Upper lobe of right lung (tissue), 1 donor: ENCODE measurements around the gene CTTN. TPM values are rescaled to one million over a fixed set of nuclear protein-coding genes. Genes with fewer than 3 reads are reported as not detected.

Source experiments
- ATAC-seq: fragments of 200-7000 bp; cut with Tn5 transposase; one replicate; pipeline ENCODE4 v1.9.1; 2020; ENCODE audit warnings: mild to moderate bottlenecking, moderate library complexity
- DNase-seq: peaks from one replicate; pipeline ENCODE4 v3.0.0-alpha.2; 2020
- H3K27ac ChIP-seq: fragments of 200-600 bp; one replicate; pipeline ENCODE4 v1.8.0; 2022
- H3K27me3 ChIP-seq: fragments of 200-600 bp; one replicate; pipeline ENCODE4 v1.8.0; 2022; ENCODE audit warnings: mild to moderate bottlenecking
- H3K36me3 ChIP-seq: fragments of 200-600 bp; one replicate; pipeline ENCODE4 v1.8.0; 2022
- H3K4me1 ChIP-seq: fragments of 200-600 bp; one replicate; pipeline ENCODE4 v1.8.0; 2022
- H3K4me3 ChIP-seq: fragments of 200-600 bp; one replicate; pipeline ENCODE4 v1.8.0; 2022; ENCODE audit warnings: mild to moderate bottlenecking
- H3K9me3 ChIP-seq: fragments of 200-600 bp; one replicate; pipeline ENCODE4 v1.8.0; 2022
- intact Hi-C: fragments of 100-400 bp; cut with DNase I; formaldehyde crosslinking; loops from one replicate; pipeline ENCODE4 v1.11.0; 2022
- total RNA-seq: library from RNA; stranded (reverse); fragmentation: NEBNext Ultra II Directional; extraction: Animal tissue kit (Norgen Biotek cat#: 25700); gene quantifications from one replicate; pipeline ENCODE4 v1.2.1, GENCODE V29; 2021
- TF ChIP-seq, protein P1 (sequence below): fragments of 200-600 bp; IDR thresholded peaks from one replicate; pipeline ENCODE4 v1.8.0; 2022; ENCODE audit warnings: antibody characterized with exemption
- donor health status: DM: no; HTN: yes; CAD: no; lungs with severe emphysema.

CTTN gene
- total RNA-seq, 1 donor from 2014 or later: 177 TPM

DNA sequence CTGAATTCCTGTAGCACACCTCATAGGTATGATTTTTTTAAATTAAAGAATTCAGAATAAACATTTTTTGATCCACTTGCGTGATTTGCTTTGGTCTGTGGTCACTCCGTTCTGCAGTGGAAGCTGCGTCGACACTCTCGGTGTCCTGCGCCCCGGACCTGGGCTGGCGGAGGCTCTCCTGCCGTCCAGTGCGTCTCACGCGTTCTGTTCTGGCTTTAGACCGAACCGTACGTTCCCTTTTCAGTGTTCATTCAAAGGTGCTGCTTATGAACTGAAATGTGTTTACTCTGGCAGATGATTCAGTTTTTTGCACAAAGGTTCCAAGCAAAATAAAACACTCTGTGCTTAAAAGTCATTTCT is 38.2 kb downstream of the CTTN start:
- Histone ChIP-seq H3K4me3 (no peak overlapping the region), H3K36me3 (peaks cover 44% of the 10 kb centered on the region), H3K4me1 (no peaks in the 10 kb centered on the region), H3K9me3 (no peaks in the 10 kb centered on the region), H3K27ac (no peak overlapping the region), H3K27me3 (no peaks in the 10 kb centered on the region)
- TF ChIP-seq, protein P1, sequence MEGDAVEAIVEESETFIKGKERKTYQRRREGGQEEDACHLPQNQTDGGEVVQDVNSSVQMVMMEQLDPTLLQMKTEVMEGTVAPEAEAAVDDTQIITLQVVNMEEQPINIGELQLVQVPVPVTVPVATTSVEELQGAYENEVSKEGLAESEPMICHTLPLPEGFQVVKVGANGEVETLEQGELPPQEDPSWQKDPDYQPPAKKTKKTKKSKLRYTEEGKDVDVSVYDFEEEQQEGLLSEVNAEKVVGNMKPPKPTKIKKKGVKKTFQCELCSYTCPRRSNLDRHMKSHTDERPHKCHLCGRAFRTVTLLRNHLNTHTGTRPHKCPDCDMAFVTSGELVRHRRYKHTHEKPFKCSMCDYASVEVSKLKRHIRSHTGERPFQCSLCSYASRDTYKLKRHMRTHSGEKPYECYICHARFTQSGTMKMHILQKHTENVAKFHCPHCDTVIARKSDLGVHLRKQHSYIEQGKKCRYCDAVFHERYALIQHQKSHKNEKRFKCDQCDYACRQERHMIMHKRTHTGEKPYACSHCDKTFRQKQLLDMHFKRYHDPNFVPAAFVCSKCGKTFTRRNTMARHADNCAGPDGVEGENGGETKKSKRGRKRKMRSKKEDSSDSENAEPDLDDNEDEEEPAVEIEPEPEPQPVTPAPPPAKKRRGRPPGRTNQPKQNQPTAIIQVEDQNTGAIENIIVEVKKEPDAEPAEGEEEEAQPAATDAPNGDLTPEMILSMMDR: no peak
- no peak for ATAC-seq
- intact Hi-C loops: no loop called here
- no peak for DNase-seq

DNA sequence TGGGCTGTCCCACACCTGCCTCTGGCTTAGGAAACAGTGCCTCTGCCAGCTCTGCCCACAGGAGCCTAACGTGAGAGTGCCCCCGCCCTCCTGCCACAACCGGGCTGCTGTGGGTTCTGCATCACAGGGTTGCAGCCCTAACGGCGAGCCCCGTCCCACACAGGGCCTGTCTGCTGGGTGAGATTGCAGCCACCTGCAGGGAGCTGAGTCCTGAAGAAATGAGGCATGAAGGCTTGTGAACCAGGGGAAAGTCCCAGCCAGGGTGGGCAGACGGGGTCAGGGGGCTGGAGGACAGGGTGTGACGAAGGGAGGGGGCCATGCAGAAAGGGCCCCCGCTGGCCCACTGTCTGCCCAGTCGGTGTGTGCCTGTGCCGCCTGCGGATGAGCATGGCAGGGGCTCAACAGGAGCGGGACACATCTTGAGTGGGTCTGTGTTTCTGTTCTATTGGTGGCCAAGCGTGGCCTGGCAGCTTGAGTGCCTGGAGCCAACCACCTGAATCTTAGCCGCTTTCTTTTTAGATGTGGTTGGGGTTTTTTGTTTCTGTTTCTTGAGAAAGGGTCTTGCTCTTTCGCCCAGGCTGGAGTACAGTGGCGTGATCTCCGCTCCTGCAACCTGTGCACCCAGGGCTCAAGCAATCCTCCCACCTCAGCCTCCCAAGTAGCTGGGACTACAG is 38.9 kb downstream of the CTTN start:
- TF ChIP-seq, protein P1: no peak
- H3K4me1 ChIP-seq: no peaks in the 10 kb centered on the region
- H3K9me3 ChIP-seq: no peaks in the 10 kb centered on the region
- no peak overlapping the region for H3K4me3 ChIP-seq
- ATAC-seq: no peak
- no peak for DNase-seq
- no peak overlapping the region for H3K27ac ChIP-seq
- peaks cover 36% of the 10 kb centered on the region for H3K36me3 ChIP-seq
- intact Hi-C loops: no loop called here
- H3K27me3 ChIP-seq: no peaks in the 10 kb centered on the region

DNA sequence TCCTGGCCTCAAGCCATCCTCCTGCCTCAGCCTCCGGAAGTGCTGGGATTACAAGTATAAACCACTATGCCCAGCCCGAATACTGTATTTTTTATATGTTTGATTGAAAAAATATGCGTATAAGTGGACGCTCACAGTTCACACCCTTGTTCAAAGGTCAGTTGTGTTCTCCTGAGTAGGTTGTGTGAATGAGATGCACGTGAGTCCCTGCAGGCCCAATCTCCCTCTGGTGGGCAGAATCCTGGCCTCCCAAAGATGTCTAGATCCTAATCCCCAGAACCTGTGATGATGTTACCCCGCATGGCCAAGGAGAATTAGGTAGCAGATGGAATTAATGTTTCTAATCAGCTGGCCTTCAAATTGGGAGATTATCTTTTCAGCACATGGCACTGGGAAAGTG is 41.9 kb downstream of the CTTN start:
- Histone ChIP-seq H3K27me3 (no peaks in the 10 kb centered on the region), H3K9me3 (no peaks in the 10 kb centered on the region), H3K4me1 (no peaks in the 10 kb centered on the region), H3K4me3 (no peak overlapping the region), H3K36me3 (peaks cover 8% of the 10 kb centered on the region), H3K27ac (no peak overlapping the region)
- DNase-seq (no peak), ATAC-seq (no peak)
- intact Hi-C loops: no loop called here
- TF ChIP-seq, protein P1: no peak

DNA sequence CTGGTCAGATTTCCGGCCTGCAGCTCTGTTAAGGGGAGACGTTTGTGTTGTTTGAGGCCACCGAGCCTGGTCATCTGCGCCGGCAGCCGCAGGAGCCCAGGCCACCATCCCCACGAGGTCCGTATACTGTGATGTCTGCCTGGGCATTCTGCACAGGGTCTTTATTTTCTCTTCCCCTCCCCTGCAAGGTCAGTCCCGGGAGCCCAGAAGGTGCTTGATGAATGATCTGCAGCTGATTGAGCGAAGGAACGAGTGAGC is 45.4 kb downstream of the CTTN start:
- no peaks in the 10 kb centered on the region for H3K27me3 ChIP-seq
- intact Hi-C loops: no loop called here
- TF ChIP-seq, protein P1: no peak
- no peaks in the 10 kb centered on the region for H3K36me3 ChIP-seq
- DNase-seq (peak; percentile 45), ATAC-seq (no peak)
- H3K4me1 ChIP-seq: no peaks in the 10 kb centered on the region
- H3K9me3 ChIP-seq: peaks cover 2% of the 10 kb centered on the region
- no peak overlapping the region for H3K27ac ChIP-seq
- no peak overlapping the region for H3K4me3 ChIP-seq

DNA sequence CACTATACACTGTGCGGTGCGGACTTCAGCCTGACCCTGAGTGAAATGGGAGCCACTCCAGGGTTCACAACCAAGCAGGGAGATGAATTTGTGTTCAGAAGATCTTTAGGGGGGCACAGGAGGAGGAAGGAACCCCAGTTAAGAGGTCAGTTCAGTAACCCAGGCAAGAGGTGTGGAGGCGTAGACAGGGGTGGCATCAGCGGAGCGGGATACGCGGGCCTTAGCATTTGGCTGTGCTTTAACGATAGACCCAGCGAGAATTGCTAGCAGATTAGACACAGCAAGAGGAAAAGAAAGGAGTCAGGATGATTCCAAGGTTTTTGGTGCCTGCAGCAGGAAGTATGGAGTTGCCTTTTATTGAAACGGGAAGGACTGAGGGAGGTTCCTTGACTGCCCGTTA is 46.8 kb downstream of the CTTN start:
- TF ChIP-seq, protein P1: no peak
- DNase-seq (peak; percentile 30), ATAC-seq (no peak)
- Histone ChIP-seq H3K4me1 (no peaks in the 10 kb centered on the region), H3K4me3 (no peak overlapping the region), H3K9me3 (peaks cover 12% of the 10 kb centered on the region), H3K27me3 (no peaks in the 10 kb centered on the region), H3K27ac (no peak overlapping the region), H3K36me3 (no peaks in the 10 kb centered on the region)
- intact Hi-C loops: no loop called here

DNA sequence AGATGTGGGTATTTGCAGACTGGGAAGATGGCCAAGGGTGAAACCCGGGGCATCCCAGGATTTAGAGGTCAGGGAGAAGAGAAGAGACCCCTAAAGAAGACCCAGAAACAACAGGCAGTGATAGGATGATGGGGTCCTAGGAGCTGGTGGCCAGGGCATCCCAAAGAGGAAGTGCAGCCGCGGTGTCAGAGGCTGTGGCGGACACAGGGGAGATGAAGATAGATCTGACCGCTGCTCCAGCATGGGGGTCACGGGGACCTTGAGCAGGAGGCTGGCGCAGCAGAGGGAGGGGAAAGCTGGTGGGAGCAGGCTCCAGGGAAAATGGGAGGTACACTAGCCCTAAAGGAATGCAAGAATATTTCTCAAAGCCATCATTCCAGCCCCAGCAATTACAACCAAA is 47.3 kb downstream of the CTTN start:
- ATAC-seq: no peak
- intact Hi-C loops: no loop called here
- no peaks in the 10 kb centered on the region for H3K27me3 ChIP-seq
- peak; percentile 47 for DNase-seq
- peaks cover 17% of the 10 kb centered on the region for H3K9me3 ChIP-seq
- H3K27ac ChIP-seq: no peak overlapping the region
- TF ChIP-seq, protein P1: no peak
- no peaks in the 10 kb centered on the region for H3K36me3 ChIP-seq
- no peaks in the 10 kb centered on the region for H3K4me1 ChIP-seq
- no peak overlapping the region for H3K4me3 ChIP-seq
